ENCODE data around the gene ITPKB.

ITPKB gene

GRCh38 chr1:226665505-226666163 lies 73.4 kb downstream of the ITPKB start:
- no peak for DNase-seq (ENCODE audit: low spot score)

- DNase-seq (ENCODE audit: low spot score), result no peak
These were observed 74.5 kb downstream of the ITPKB start for GRCh38 chr1:226664413-226665101.

- DNase-seq (ENCODE audit: low spot score), result no peak
These were observed 75.8 kb downstream of the ITPKB start for GRCh38 chr1:226663327-226663704.

- peak; percentile 95 for DNase-seq (ENCODE audit: low spot score)
These were observed 76.3 kb downstream of the ITPKB start for GRCh38 chr1:226662642-226663326.

GRCh38 chr1:226661965-226662364 lies 77.1 kb downstream of the ITPKB start:
- DNase-seq (ENCODE audit: low spot score), result no peak

GRCh38 chr1:226661271-226661670 lies 77.8 kb downstream of the ITPKB start:
- no peak for DNase-seq (ENCODE audit: low spot score)

GRCh38 chr1:226660410-226661182 lies 78.5 kb downstream of the ITPKB start:
- DNase-seq (ENCODE audit: low spot score), result no peak

- DNase-seq (ENCODE audit: low spot score), result no peak
These were observed 79.4 kb downstream of the ITPKB start for GRCh38 chr1:226659641-226660040.

GRCh38 chr1:226659136-226659535 lies 79.9 kb downstream of the ITPKB start:
- DNase-seq (ENCODE audit: low spot score), result no peak

GRCh38 chr1:226658546-226659125 lies 80.4 kb downstream of the ITPKB start:
- no peak for DNase-seq (ENCODE audit: low spot score)

GRCh38 chr1:226657895-226658545 lies 81.1 kb downstream of the ITPKB start:
- DNase-seq (ENCODE audit: low spot score), result no peak

GRCh38 chr1:226656601-226657277 lies 82.3 kb downstream of the ITPKB start:
- DNase-seq (ENCODE audit: low spot score), result peak; percentile 52

- DNase-seq (ENCODE audit: low spot score), result no peak
These were observed 82.9 kb downstream of the ITPKB start for GRCh38 chr1:226656201-226656600.

- DNase-seq (ENCODE audit: low spot score), result no peak
These were observed 83.6 kb downstream of the ITPKB start for GRCh38 chr1:226655251-226656163.

GRCh38 chr1:226654668-226655055 lies 84.4 kb downstream of the ITPKB start:
- DNase-seq (ENCODE audit: low spot score), result no peak

GRCh38 chr1:226654046-226654667 lies 84.9 kb downstream of the ITPKB start:
- DNase-seq (ENCODE audit: low spot score), result no peak

GRCh38 chr1:226653311-226653921 lies 85.7 kb downstream of the ITPKB start:
- DNase-seq (ENCODE audit: low spot score), result peak; percentile 69

GRCh38 chr1:226652613-226653012 lies 86.5 kb downstream of the ITPKB start:
- no peak for DNase-seq (ENCODE audit: low spot score)

GRCh38 chr1:226651732-226652105 lies 87.4 kb downstream of the ITPKB start:
- DNase-seq (ENCODE audit: low spot score), result no peak
